Urothelium cell line (cell line): ENCODE results near the gene UBE2H.
"Not testable (repeated sequence)": the region's sequence is repeated elsewhere in the genome, so short reads cannot be mapped to it uniquely, and the experiment has no call there.

Source experiments
- DNase-seq: peaks from one replicate; pipeline ENCODE4 v3.0.0; 2011; ENCODE audit warnings: low spot score, mixed read lengths
- FAIRE-seq: peaks from 2 replicates; lab custom pipeline; 2011; peaks lifted over from hg19 to GRCh38; lab: Jason Lieb, UNC

The UBE2H gene

DNA sequence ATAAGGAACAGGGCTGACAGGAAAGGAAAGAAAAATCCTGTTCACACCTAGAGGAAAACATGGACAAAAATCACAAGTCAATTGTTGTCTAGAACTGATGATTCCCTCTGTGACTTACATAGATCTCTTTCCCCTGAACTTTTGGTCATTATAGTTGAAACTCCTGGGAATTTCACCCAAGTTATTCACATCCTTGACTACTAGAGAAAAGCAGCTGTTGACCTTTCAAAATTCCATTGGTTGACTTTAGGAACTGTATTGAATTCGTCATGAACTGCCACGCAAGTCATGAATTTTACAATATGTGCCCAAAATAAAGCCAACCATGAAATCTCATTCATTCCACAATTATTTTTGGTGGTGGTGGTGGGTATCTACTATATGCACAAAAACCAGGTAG is 104.3 kb downstream of the UBE2H start:
- FAIRE-seq, result no peak

DNA sequence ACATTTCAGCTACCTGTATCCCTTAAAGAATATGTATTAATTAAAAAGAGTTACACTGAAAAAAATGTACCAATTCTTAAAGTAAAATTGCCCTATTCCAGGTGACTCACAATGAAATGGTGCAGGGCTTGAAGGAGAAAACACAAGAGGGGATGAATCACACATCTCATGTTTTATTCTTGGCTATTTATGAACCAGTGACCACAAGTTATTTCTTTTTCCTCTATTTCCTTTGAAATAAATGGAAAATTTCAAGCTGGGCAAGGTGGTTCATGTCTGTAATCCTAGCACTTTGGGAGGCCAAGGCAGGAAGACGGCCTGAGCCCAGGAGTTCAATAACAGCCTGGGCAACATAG is 106.8 kb downstream of the UBE2H start:
- FAIRE-seq (no peak), DNase-seq (peak; percentile 53)

More for the DNA sequence above, 104.3 kb downstream of the UBE2H start:
- no peak for DNase-seq

DNA sequence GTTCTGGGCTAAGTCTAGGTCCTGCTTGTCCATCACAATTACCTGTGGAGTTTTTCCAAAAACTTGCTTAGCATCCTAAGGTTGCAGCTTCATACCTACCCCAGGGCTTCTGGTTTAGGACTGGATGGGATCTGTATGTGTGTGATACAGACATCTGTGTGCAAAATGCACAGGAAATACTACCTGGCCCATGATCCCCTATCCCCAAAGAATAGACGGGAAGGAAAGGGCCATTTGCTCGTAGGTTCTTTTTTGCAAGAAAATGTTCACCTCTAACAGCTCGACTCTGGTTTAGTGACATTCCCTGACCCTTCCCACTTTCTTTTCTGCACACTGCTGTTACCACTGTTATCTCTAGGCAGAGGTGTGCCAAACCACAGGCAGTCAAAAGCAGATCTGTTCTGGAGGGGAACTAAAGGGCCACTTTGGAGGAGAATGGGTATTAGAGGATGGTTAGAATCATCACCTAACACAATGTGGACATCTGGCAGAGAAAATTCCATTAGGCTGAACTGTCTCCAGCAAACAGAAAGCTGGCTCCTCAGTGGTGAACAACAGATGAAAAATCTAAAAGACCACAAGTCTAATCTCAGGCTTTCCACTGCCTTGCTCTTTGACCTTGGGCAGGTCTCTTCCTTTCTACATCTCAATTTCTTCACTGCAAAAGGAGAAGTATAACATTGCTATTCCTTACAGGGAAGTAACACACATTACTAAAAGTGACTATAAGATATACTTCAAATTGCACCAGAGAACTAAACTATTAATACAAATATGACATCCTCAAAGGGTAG is 107.4 kb downstream of the UBE2H start:
- DNase-seq (peak; percentile 33), FAIRE-seq (no peak)

DNA sequence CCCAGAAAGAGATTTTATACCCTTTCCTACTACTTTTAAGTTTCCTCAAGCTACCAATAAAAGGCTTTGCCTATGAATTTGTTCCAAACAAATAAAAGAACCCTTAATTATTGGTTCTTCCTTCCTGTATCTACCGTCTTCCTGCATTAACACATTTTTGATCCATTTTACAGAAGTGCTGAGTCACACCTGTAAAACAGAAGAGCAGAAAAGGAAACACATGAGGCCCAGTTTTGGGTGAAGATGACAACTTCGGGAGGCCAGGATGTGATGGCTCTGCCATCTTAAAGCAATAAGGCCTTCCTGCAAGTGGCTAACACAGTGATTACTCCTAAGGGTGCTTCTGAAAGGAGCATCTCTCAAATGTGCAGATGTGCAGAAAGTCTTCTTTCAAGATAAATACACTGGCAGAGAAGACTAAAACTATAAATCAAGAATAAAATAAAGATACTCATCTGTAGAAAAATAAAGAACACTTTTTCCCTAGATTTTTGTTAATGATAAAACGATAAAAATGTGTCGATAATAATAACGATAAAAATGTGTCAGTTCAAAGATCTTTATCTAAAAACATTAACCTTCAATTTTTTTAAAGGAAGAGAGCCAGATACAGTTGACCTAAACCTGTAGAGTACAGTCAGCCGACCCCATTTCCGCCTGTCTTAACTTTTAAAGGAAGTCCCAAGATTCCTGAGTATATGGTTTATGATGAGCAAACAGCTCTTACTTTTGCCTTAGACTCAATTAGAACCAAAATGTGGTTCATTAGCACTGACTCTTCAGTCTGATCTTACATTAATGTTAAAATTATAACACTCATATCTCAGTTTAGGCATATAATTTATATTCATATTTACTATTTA is 108.6 kb downstream of the UBE2H start:
- DNase-seq (no peak), FAIRE-seq (no peak)

DNA sequence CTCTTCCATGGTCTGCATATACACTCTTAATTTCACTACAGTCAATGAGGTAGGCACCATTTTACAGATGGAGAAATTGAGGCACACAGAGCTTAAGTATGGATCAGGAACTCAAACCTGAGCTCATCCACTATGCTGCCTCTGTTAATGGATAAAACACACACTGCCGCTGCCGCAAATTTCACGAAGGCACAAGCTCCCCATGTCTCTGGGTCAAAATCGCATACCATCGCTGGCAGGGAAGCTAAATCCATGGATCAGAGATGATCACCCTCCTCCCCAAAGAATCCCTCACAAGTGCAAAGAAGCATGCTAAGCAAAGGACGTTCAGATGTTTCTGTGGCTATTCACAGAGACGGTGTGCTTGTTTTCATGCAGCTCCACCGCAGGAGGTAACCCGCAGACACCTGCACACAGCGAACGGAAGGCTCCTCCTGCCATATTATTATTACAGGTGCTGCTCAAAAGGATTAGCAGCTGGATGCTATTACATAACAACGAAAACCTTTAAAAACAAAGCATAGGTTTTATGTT is 109.3 kb downstream of the UBE2H start:
- FAIRE-seq, result no peak
- no peak for DNase-seq

DNA sequence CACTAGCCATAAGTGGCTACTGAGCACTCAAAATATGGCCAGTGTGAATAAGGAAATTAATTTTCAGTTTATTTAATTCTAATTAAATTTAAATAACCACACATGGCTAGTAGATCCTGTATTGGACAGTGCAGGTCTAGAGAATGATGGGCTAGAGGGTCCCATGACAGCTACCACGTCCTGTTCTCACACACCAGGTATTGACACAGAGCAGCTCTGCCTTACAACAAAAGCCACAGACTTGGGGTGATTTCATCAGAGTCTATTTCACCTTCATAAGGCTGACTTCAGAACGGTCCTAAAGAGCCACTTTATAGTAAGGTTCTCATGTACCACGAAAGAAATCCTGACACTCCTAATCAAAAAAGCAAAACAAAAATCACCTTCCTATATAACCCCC is 111.3 kb downstream of the UBE2H start:
- no peak for DNase-seq
- no peak for FAIRE-seq

DNA sequence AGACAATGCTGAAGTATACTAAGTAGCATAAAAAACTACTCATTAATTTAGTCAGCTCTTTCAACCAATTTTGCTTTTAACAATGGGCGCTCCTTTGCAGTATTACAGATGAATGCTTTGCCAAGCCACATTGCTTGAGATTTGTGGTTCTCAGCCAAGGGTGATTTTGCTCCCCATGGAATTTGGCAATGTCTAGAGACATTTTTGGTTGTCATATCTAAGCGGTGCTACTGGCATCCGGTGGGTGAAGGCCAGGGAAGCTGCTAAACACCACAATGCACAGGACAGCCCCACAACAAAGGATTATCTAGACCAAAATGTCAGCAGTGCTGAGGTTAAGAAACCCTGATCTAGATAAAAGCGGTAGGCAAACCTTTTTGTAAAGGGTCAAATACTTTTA is 112.0 kb downstream of the UBE2H start:
- no peak for FAIRE-seq

DNA sequence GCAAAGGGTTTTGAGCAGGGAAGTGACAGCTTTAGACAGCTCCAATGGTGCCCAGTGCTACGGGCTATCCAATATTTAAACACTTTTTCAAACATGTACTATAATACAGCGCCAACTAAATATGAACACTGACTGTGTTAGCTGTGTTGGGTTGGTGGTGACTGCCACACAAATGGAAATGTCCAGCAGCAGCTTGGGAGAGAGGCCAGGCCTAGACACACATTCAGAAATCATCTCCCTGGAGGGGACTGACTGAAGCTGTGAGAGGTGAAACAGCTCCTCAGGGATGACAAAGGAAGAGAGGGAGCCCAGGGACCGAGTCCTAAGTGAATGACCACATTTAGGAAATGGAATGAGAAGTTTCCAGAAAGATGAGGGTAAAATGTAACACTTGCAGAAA is 115.8 kb downstream of the UBE2H start:
- DNase-seq (no peak), FAIRE-seq (no peak)

More for the DNA sequence above, 112.0 kb downstream of the UBE2H start:
- no peak for DNase-seq

DNA sequence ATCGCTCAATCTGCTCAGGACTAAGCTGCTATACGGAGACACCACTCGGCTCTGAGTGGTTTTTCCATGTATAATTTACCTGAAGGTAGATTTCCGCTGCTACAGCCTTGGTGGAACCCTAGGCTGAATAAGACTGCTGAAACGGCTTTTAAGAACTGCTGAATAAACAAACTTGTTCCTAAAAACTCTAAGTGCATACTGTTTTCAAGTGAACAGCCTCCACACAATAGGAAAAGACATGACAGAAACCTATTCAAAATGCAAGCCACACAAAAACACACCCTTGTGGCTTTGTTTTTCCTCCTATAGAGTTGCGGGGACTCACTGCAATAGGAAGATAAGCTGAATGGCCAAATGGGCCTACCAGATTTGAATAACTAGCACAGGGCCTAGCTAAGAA is 117.2 kb downstream of the UBE2H start:
- FAIRE-seq, result no peak
- DNase-seq, result no peak

DNA sequence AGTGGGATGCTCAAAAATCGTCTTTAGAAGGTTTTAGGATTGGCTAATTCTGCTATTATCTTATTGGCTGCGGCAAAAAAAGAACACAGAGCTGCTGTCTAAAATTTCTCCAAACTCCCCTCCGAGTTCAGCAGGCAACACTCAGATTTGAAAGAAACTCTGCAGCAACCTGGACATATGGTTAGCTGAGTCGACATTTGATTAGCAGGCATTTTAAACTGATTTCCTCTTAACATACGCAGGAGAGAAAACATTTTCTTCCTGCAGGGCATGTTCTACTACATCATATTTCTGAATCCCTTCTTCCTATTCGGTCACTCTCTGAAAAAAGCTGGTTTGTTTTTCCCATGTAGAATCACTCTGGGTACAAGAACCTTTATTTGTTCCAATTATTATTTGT is 119.4 kb downstream of the UBE2H start:
- not testable (repeated sequence) for DNase-seq, FAIRE-seq

DNA sequence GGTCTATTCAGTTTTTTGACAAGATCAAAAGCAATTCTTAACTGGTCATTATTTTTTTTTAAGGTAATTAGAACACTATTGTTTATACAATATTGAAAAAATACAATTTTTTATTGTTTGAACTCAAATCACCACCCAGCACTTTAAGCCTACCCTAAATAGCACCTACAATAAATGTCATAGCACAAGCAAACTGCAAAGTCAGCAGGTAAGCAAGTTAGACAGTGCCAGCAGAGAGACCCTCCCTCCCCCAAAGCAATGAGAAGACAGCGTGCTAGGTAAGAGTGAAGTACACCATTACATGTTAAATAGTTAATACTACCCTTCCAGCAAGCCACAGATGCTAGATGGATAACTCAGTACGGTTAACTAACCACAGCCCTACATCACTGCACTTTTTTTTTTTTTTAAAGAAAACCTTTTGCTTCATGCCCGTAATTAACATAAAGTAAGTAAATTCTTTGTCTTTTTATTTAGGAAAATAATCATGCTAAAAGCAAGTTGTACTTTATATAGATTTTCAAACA is 120.0 kb downstream of the UBE2H start:
- FAIRE-seq, result no peak

DNA sequence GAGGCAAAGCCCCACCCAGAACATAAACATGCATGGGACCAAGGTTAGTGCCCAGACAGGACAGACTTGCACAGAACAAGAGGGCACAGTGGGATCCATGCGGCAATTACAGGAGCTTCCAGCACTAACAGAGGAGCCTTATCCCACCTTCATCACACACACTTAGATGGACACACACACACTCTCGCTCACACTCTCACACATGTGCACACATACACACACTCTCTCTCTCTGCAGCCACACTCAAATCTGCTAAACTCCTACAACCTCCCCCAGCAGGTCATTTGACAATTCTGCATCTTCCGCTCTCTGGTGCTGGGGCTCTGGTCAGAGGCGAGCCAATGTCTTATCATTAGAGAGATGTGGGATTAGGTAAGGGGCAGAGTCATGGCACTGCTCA is 120.5 kb downstream of the UBE2H start:
- DNase-seq, result no peak
- FAIRE-seq, result no peak

More for the DNA sequence above, 120.0 kb downstream of the UBE2H start:
- DNase-seq, result no peak

DNA sequence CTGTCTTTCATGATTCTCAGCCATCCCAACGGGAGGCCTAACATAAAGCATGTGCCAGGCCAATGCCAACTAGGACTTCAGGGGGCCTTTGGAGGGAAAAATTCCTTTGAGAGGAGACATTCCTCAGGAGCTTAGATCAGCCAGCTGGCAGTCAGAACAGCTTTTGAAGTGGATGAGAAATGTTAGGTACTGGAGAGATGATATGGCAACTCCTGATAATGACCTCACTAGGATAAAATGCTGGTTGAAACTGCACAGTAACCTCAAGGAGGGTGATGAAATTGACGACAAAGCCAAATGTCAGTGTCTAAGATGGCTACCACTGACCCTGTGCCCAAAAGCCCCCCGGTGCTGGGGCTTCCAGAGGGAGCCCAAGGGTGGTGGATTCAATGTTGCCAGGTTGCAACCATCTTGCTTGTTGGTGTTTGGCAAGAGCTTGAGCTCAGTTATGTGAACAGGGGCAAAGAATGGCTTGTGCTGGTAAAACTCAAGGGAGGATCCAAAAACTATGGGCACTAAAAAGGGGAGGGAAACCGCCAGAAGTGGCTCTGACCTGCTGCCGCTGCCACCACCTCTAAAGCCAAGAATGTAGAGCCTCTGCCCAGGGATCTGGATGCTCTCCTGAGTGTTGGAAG is 121.2 kb downstream of the UBE2H start:
- DNase-seq (peak; percentile 70), FAIRE-seq (no peak)

DNA sequence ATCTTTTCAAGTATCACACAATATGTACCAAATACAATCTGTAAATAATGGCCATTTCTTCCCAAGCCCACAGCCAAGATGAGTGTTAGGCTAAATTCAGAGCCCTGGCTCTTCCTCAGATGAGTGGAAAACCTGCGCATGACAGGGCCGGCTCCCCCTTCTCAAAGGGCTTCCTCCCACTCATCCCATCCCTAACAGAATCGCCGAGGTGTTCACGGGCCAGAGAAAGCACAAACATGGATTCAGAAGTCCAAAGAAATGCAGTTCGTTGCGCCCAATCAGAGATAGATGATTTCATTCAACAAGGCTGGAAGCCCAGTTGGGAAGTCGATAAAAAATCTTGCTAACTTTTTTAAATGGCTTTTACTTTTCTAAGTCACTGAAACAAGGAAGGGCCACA is 121.8 kb downstream of the UBE2H start:
- FAIRE-seq (no peak), DNase-seq (no peak)

DNA sequence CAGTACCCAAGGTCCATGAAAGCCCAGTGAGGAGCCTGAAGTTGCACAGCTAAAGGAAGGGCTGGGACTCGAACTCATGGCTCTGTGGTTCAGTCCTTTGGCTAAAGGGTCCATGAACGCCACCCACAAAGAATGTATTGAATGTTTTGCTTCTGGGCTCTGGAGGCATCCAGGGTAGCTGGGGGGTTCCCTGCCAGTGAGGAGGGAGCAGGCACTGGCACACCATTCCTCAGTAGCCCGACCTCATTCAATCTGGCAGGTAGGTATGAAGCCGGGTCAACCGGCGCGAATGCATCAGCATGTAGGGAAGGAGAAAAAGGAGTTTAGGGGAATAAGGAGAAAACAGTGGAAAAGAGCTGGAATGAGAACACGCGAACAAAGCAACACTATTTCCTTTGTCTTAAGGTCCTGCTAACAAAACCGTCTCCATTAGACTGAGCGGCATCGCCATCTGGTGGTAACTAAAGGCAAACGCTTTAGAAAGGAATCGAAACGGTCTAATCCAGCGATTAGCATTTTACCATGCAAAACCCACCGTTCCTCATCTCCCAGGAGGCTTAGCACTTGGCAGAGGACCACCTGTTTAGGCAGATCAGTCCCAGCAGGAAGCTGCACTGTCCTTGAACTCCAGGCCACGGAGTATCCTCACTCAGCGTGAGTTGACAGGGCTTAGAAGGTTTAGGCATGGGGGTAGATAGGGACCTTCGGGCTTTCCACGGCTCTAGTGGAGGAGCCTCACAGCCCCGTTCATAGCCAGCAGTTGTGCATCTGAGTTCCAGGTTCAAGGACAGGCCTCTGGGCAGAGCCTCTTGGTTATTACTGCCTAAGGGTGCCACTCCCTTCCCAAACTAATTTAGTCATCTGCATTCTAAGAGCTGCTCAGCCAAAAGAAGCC is 122.8 kb downstream of the UBE2H start:
- no peak for FAIRE-seq
- DNase-seq, result peak; percentile 47

DNA sequence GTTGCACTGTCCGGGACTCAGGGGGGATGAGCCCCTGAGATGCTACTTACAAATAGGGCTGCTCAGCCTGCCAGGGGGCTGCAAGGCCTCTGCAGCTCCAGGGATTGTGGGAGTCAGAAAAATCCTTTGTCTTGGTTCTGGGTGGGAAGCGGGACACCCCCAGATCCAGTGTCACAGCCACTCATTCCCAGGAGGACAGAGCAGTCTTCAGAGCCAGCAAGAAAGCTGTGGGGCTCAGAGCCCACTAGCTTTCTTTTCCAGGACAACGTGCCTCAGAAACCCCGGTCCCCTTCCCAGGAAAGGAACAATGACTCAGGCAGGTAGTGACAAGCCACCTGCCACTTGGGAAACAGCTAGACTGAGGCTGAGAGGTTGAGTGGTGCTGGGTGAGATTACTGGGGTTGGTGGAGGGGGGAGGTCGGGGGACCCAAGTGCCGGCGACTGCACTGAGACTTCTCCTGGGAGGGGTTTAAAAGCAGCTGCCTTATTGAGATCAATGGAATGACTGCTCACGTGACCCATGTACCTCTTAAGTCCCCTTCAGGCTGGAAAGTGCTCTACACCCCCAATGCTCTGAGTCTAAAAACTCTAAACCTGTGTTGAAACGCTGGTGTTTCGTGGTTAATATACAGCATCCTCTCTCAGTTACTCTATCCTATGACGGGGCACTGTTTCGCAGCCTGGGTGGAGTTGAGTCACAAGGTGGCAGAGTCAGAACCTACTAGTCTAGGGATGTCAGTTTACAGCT is 123.6 kb downstream of the UBE2H start:
- DNase-seq, result no peak
- FAIRE-seq, result no peak

DNA sequence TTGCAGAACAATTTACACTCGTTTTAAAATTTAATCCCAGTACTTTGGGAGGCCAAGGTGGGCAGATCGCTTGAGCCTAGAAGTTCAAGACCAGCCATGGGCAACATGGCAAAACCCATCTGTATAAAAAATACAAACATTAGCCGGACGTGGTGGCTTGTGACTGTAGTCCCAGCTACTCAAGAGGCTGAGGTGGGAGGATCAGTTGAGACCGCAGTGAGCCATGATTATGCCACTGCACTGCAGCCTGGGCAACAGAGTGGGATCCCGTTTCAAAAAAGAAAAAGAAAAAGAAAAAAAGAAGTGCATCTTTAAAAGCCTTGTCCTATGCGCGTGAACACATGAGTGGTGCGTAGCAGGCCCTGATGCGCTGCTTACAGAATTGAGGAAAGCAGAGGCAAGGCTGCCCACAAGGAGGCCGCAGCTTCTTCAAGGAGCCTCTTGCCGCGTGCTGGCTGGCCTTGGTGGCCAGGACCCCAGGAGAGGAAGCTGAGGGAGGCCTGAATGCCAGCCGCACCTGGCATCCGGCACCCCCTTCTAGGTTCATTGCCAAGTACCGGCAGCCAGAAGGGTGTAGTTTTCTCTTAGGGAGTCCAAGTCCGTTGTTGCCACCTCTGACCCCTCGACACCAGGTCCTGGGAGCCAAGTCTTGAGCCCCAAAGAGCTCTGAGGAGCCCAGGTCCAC is 124.5 kb downstream of the UBE2H start:
- no peak for DNase-seq
- FAIRE-seq, result no peak

DNA sequence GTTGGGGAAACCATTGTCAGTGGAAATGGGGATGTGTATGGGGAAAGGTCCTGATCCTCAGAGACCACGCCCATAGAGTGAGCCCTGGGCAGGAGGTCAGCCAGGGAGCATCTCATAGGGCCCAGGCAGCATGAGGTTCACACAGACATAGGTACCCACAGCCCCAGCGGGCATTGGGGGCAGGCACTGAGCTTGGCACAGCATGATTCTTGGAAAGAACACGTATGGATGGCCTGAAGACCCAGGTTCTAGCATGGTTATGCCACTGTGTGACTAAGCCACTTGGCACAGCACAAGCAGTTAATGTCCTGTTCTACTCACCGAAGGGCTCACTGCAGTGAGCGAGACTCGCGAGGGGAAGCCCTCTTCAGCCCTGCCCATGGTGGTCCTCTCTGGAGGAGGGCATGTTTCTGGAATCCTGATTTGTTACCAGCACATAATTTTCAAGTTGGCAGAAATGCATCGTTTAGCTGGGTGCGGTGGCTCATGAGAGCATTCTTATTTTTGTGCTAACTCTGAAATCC is 125.2 kb downstream of the UBE2H start:
- DNase-seq, result no peak
- no peak for FAIRE-seq

DNA sequence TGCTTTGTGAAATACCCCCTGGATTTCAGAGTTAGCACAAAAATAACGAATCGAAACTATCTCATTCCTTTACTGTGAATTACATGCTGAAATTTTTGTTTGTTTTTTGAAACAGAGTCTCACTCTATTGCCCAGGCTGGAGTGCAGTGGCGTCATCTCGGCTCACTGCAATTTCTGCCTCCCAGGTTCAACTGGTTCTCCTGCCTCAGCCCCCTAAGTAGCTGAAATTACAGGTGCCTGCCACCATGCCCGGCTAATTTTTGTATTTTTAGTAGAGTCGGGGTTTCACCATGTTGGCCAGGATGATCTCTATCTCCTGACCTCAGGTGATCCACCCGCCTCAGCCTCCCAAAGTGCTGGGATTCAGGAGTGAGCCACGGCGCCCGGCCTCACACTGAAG is 125.9 kb downstream of the UBE2H start:
- not testable (repeated sequence) for FAIRE-seq, DNase-seq
